PFSK-1 (cell line): ENCODE measurements around the gene CDC42BPB.

Experiments used
- FOXP2 ChIP-seq: optimal IDR thresholded peaks from 2 replicates; pipeline ENCODE3; 2011; ENCODE audit warnings: borderline replicate concordance, control low read depth, inconsistent platforms; ENCODE audit not compliant: insufficient read depth; ENCODE audit errors: extremely low read length, extremely low read depth
- POLR2AphosphoS5 ChIP-seq: IDR thresholded peaks from 2 replicates; pipeline ENCODE4 v1.6.1; 2012; ENCODE audit warnings: low read depth, mild to moderate bottlenecking, control low read depth, low read length, moderate library complexity
- SIN3A ChIP-seq: IDR thresholded peaks from 2 replicates; pipeline ENCODE4 v1.6.1; 2012; ENCODE audit warnings: mild to moderate bottlenecking, low read length, moderate library complexity, borderline replicate concordance; ENCODE audit not compliant: insufficient read depth
- TAF1 ChIP-seq: IDR thresholded peaks from 2 replicates; pipeline ENCODE4 v1.6.1; 2012; ENCODE audit warnings: low read length, control low read depth, borderline replicate concordance; ENCODE audit not compliant: insufficient read depth
- TF ChIP-seq, protein P1 (sequence below), 2 experiments: IDR thresholded peaks; 2 replicates each; pipeline versions ENCODE4 v1.6.1 to v1.8.0; 2011 to 2012; ENCODE audit warnings: low read depth in 2 of 2, low read length in 2 of 2, control low read depth in 1 of 2, inconsistent platforms in 1 of 2, mild to moderate bottlenecking in 1 of 2, moderate library complexity in 1 of 2; ENCODE audit not compliant: insufficient read depth in 1 of 2

Gene CDC42BPB

GRCh38 chr14:103100281-103101121 lies 43.2 kb upstream of the CDC42BPB start:
- TF ChIP-seq POLR2AphosphoS5, result no peak
- TF ChIP-seq SIN3A, result no peak
- TF ChIP-seq FOXP2, result no peak
- TF ChIP-seq TAF1, result no peak
- TF ChIP-seq, protein P1, sequence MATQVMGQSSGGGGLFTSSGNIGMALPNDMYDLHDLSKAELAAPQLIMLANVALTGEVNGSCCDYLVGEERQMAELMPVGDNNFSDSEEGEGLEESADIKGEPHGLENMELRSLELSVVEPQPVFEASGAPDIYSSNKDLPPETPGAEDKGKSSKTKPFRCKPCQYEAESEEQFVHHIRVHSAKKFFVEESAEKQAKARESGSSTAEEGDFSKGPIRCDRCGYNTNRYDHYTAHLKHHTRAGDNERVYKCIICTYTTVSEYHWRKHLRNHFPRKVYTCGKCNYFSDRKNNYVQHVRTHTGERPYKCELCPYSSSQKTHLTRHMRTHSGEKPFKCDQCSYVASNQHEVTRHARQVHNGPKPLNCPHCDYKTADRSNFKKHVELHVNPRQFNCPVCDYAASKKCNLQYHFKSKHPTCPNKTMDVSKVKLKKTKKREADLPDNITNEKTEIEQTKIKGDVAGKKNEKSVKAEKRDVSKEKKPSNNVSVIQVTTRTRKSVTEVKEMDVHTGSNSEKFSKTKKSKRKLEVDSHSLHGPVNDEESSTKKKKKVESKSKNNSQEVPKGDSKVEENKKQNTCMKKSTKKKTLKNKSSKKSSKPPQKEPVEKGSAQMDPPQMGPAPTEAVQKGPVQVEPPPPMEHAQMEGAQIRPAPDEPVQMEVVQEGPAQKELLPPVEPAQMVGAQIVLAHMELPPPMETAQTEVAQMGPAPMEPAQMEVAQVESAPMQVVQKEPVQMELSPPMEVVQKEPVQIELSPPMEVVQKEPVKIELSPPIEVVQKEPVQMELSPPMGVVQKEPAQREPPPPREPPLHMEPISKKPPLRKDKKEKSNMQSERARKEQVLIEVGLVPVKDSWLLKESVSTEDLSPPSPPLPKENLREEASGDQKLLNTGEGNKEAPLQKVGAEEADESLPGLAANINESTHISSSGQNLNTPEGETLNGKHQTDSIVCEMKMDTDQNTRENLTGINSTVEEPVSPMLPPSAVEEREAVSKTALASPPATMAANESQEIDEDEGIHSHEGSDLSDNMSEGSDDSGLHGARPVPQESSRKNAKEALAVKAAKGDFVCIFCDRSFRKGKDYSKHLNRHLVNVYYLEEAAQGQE (IDR thresholded peaks at IDR 0.05; ENCODE audit: insufficient read depth in 1 of 2, low read depth in 2 of 2, low read length in 2 of 2), result no peak

DNA sequence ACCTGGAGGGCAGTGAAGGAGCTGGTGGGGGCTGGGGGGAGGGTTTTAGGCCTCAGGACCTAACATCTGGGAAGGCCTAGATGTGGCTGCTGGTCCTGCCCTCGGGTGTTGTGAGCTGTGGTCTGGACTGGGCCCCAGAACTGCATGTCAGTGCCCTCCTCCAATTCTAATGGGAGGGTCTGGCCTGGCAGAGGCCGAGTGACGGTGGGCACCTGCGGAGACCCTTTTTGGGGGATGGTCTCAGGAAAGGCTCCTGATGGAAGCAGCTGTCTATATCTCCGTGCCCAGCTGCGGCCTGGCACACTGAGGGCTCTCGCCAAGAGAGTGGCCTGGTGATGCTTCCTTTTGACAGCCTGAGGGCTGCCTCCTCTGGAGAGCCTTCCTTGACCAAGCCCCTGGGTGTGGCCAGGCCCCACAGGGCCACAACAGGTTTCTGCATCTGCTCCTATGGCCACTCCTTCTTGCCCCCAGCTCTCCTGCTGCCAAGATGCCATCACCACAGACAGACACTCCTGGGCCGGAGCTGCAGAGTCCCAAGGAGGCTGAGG lies 42.5 kb upstream of the CDC42BPB start:
- TF ChIP-seq, protein P1 (IDR thresholded peaks at IDR 0.05; ENCODE audit: insufficient read depth in 1 of 2, low read depth in 2 of 2, low read length in 2 of 2), result no peak
- TF ChIP-seq TAF1 (no peak), SIN3A (no peak), POLR2AphosphoS5 (no peak), FOXP2 (no peak)

GRCh38 chr14:103099081-103099732 lies 41.9 kb upstream of the CDC42BPB start:
- TF ChIP-seq POLR2AphosphoS5 (no peak), FOXP2 (no peak), SIN3A (no peak), TAF1 (no peak)
- TF ChIP-seq, protein P1 (IDR thresholded peaks at IDR 0.05; ENCODE audit: insufficient read depth in 1 of 2, low read depth in 2 of 2, low read length in 2 of 2), result no peak

- TF ChIP-seq POLR2AphosphoS5 (no peak), FOXP2 (no peak), TAF1 (no peak), SIN3A (no peak)
- TF ChIP-seq, protein P1 (IDR thresholded peaks at IDR 0.05; ENCODE audit: insufficient read depth in 1 of 2, low read depth in 2 of 2, low read length in 2 of 2), result no peak
Observed at GRCh38 chr14:103097994-103098957, 40.9 kb upstream of the CDC42BPB start.
